GM19467 (cell line): Measurements from ENCODE around the gene TNK2.

Experiments used
- ATAC-seq: cut with Tn5 transposase; IDR thresholded peaks from one replicate; pipeline ENCODE4 v1.9.1; 2021; ENCODE audit warnings: mild to moderate bottlenecking, moderate library complexity; ENCODE audit not compliant: unreplicated experiment

Gene TNK2

DNA sequence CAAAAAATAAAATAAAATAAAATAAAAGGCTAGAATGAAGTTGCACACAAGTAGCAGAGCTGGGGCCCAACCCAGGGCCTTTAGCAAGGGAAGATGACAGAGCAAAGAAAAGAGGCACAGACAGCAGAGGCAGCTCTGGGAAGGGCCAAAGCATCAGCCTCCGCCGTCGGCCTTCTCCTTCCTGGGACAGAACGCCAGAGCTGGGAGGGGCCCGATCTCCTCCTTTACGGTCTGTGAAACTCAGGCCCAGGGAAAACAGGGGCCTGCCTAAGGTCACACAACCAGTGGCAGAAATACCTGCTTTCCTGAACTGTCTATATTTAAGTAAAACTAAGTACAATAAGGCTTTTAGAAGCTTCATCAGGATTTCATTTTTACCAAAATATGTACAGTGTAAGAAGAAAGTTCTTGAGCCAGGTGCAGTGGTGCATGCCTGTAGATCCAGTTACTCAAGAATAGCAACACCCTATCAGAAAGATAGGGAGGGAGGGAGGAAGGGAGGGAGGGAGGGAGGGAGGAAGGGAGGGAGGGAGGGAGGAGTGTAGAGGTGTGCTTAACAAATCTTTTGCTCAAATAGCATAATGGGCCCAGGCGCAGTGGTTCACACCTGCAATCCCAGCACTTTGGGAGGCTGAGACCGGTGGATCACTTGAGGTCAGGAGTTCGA is 53.6 kb downstream of the TNK2 start:
- ATAC-seq, result no peak

DNA sequence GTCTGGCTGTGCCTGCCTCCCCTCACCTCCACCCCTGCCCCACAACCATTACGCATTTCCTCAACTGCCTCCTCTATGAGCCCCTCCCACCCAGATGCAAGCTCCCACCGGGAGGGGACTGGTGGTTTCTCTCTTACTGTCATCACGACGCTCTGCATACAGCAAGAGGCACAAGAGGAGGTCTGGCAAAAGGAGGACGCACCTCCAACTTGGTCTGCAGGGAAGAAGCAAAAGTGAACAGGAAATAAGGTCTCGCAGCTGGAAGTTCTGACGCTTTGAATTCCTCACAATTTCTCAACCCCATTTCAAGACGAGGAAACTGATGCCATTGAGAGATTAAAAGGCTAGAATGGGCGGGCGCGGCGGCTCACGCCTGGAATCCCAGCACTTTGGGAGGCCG is 54.4 kb downstream of the TNK2 start:
- no peak for ATAC-seq

DNA sequence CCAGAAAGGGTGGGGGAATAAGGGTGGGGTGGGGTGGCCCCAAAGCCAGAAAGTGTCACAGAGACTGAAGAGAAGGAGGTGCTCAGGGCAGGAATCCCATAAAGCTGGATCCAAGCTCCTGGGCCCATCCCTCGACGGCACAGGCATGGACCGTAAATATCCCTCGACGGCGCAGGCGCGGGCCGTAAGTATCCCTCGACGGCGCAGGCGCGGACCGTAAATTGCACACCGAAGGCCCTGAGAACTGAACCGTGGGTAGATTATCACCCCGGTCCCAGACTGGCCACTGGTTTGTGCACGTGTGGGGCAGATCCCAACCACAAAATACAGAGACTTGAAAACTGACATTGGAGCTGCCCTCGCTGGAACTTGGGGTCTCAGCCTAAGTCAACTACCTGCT is 55.3 kb downstream of the TNK2 start:
- no peak for ATAC-seq

DNA sequence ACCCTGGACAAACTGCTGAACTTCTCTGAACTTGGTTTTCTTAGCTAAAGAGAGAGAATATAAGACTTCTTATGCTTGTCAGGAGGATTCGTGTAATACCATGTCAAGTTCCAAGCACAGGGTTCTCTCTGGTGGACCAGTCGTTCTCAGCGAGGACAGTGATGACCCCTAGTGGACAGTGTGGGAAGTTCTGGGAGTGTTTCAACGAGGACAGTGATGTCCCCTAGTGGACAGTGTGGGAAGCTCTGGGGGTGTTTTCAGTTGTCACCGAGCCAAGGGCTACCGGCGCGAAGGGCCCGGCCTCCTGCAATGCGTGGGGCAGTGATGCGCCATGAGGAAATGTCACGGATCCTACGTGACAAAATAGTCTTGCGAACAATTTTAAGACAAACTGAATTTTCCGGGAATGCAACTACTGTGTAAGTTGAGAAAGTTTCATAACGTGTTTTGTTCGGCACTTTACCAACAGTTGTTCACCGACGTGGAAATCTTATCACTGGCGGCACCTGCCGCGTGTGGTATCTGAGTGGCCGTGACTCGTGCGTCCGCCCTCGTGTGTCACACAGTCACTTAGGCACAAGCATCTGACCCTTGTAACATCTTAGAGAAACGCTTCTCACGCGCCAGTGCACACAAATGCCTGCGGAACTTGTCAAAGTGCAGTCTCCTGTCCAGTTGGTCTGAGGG is 57.4 kb downstream of the TNK2 start:
- ATAC-seq, result peak; percentile 89

DNA sequence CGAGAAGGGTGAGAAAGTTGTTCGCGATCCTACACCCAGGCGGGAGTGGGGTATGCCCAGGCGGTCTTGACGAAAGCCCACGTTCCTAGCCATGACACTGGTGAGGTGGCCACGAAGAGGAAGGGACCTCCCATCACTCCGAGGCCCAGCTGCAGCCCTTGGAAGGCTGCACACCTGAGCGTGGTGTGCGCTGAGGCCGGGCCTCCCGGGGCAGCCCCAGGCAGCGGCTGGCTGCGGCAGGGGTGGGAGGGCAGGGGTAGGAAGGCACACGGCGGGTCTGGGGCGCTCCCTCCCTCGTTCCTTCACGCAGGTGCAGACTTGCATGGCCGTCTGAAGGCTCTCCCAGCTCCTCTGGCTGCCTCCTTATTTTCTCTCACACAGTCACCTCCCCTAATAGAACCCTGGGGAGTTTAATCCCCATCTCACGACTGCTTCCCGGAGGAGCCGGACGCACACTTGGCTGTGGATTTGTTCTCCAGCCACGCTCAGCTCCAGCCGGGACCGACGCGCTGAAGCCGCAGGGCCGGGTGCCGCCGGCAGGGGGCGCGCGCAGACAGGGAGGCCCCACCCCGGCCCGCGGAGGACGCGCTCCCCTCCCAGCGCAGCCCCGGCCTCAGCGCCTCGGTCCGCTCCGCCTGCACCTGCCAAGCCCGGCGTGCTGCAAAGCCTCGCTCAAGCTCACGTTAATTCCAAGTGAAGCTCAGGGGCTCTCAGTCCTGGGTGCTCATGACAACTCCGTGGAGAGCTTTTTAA is 58.9 kb downstream of the TNK2 start:
- no peak for ATAC-seq

DNA sequence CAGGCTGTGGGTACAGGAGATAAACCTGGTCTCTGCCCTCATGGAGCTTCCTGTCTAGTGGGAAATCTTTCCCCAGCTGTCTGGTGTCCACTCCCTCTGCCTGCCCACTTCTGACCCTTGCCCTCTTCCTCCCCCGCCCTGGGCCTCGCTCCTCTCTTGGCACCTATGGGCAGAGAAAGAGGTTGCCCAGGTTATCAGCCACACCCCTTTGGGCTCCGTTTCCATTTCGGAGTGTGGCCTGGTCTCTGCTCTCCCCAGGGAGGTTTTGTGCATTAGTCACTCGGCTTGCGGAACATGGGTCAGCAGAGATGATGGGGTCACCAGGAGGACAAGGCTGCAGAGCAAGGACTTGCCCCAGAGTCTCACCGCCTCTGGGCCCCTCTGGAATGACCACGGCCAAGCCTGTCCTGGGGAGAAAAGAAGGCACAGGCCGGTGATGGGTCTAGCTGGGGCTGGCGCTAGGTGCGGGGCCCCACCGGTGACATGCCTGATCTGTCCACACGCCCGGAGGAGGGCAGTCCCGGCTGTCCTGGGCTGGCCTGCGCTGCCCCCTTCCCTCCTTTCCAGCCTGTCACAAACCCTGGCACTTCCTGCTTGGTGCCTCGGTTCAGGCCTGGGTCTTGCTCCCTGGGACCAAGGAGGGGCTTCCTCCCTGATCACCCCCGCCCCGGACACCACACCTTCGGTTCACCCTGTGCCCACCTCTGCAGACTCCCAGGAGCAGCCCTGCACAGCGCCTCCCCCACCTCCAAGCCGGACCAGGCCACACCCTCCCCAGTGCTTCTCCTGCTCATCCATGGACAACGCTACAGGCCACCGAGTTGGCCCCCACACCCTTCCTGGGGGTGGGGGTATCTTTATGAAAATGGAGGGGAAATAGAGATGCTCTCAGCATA is 61.0 kb downstream of the TNK2 start:
- no peak for ATAC-seq

DNA sequence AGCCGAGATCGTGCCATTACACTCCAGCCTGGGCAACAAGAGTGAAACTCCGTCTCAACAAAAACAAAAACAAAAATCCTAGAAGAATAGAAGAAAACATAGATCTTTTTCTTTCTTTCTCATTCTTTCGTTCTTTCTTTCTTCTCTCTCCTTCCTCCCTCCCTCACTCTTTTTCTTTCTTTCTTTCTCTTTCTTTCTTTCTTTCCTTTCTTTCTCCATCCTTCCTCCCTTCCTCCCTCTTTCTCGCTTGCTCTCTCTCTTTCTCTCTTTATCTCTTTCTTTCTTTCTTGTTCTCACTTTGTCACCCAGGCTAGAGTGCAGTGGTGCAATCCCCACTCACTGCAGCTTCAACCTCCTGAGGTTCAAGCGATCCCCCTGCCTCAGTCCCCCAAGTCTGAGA is 62.9 kb downstream of the TNK2 start:
- no peak for ATAC-seq

DNA sequence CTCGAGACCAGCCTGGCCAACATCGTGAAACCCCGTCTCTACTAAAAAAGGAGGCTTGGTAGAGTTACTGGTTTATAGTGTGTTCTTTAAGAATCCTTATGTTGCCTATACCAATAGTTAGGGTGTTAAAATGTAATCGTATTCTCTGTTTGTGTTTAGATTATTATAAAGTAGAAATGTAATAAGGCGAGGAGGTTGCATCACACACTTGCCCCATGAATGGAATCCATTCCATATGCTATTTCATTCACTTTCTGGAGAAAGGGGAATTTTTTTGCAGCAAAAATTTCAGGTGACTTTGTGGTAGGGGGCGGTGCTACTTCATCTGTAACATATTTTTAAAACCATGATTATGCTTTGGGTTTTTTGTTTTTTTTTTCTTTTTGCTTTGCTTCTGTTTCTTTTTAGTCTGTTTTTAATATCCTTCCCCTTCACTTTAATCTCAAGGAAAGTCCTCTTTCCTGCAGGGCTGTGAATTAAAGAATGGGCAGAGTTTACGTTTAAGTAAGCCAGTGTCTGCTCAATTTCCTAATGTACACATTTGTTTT is 63.6 kb downstream of the TNK2 start:
- no peak for ATAC-seq

DNA sequence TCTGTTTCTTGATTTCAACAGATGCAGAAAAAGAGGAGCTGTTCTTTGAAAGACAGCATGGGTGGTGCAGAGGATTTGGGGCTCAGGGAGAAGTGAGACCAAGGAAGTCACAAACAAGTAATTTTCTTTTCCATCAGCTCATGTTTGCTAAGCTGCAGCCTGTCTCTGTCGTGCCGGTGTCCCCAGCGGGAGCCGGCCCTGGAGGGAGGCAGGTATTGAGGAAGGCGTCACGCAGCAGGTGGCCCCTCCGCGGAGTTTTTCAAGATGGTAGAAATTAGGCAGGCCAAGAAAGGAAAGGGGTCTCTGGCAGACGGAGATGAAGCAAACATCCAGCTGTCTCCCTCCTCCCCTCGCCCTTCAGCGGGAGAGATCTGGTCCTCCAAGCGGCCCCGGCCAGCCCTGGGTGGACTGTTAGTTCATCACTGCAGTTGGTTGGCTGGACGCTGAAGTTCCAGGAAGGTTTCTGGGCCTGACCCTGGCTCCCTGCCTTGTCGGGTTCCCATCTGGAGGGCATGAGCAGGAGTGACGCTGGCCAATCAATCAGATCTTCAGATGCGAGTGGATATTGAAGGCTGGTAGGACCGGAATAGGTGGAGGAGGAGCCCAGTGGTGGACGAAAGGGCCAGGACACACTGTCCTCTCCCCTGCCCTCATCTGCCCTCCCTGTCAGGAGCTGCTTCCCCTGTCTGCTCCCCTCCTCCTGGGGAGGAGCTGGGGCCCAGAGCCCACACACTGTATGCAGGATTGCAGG is 68.9 kb downstream of the TNK2 start:
- ATAC-seq, result no peak

DNA sequence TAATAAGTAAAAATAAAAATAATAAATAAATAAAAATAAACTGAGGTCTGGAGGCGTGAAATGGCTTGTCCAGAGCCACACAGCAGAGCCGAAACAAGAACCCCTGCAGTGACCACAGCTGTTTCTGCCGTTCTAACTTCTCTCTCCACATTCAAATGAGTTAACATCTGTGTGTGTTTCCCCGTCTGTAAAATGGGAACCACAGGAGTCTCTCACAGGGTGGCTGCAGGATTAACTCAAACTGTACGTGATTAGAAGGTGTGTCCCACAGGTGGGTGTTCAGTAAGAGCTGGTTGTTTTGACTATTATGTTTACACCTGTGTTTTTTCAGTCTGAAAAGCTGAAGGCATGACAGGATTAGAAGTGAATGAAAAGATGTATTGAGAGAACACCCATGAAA is 69.6 kb downstream of the TNK2 start:
- no peak for ATAC-seq

DNA sequence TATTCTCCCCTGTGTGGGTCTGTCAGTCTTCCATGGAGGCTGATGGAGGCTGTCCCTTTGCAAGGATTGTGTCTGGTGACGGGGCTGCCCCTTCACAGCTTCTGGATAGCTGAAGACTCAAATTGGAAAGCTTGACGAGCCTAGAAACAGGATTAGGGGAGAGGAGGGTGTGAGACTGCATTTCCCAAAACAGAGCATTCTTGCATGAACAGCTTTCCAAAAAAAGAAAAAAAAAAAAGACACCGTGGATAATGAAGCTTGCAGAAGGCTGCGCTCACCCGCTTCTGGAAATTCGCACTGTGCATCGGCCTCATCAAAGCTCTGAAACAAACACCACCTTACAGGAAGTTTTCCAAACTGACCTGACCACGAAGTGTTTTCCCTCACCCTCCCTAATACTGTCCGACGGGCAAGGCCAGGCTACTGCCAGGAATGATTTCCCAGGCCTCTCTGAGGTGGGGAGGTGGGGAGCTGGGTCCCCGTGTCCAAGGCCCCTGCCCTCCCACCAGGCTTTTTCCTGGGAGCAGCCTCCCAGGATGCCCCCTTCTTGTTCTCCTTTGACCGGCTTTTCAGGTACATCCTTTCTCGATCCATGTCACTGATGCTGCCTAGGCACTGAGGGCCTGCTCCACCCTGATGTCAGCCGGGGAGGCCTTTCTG is 71.7 kb downstream of the TNK2 start:
- ATAC-seq, result no peak

DNA sequence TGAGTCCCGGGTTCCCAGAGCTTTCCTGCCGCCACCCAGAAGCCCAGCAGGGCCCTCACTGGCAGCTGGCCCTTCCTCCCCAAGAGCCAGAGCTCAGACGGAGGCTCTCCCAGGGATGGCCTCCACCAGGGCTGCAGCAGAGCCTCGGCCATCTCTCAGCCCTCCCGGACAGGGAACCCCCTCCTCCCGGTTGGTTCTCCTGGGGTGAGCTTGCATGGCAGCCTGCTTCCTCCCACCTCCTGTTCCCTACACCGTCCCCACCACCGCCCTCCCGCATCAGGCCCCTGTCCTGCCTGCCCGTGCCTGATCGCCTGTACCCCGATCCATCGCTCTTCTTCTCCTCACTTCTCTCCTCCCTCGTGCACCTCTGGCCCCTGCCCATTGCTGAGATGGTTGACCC is 72.6 kb downstream of the TNK2 start:
- no peak for ATAC-seq

DNA sequence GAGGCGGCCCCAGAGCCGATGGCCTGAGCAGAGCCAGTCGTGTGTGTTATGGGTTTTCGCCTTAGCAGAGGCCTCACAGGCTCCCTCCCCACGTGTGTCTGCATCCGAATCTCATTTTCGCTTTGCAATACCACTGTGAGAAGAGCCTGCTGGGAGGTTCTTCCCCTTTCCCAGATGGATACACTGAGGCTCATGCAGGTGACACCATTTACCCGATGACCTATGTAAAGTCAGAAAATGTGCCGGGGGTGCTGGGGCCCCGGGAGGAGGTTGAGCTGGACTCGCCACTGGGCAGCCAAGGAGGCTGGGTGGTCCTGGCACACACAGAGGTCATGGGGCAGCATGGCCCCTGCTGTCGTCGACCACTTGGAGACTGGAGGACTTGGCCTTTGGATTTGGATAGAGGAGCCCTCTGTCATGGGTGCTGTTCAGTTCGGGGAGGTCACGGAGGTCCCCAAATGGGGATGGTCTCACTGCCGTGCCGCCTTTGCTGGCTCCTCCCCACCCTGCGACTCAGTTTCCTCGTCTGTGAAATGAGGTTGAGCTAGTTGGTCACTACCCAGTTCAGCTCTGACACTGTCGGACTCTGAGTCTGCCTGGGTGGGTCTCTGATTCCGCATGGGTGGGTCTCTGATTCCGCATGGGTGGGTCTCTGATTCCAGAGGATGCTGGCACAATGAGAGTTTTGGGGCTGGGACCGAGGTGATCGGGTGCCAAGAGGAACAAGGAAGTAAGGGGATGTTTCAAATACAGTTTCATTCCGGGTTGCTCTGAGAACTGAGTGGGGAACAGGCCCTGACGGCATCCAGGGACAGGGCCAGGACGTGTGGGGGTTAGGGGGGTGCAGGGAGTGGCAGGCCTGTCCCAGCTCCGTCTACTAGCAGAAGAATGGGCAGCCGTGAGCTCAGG is 73.4 kb downstream of the TNK2 start:
- no peak for ATAC-seq

DNA sequence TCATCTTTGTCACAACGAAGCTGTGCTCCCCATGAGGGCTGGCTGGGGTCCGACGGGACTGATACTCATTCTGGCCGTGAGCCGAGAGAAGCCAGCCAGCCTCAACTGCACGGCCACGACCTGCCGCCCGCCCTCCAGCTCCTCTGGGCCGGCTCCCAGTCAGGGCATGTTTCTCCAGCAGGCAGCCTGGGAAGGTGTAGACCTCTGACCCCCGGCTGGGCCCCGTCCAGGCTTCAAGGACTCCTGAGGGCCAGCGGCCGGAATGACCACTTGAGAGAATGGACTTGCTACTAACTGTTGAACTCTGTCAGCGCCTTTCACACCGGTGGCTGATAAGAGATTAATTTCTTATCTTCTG is 78.5 kb downstream of the TNK2 start:
- no peak for ATAC-seq

DNA sequence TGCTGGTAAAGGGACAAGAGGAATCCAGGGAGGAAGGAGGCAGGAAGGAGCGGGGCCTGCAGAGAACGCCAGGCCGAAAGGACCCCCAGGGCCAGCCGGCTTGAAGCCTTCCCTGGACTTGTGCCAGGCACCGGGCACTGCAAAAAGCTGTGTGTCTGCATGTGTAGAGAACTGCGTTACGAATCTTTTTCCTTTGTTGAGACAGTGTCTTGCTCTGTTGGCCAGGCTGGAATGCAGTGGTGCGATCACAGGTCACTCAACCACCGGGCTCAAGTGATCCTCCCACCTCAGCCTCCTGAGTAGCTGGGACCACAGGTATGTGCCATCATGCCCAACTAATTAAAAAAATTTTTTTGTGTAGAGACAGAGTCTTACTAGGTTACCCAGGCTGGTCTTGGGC is 79.6 kb downstream of the TNK2 start:
- ATAC-seq, result no peak

DNA sequence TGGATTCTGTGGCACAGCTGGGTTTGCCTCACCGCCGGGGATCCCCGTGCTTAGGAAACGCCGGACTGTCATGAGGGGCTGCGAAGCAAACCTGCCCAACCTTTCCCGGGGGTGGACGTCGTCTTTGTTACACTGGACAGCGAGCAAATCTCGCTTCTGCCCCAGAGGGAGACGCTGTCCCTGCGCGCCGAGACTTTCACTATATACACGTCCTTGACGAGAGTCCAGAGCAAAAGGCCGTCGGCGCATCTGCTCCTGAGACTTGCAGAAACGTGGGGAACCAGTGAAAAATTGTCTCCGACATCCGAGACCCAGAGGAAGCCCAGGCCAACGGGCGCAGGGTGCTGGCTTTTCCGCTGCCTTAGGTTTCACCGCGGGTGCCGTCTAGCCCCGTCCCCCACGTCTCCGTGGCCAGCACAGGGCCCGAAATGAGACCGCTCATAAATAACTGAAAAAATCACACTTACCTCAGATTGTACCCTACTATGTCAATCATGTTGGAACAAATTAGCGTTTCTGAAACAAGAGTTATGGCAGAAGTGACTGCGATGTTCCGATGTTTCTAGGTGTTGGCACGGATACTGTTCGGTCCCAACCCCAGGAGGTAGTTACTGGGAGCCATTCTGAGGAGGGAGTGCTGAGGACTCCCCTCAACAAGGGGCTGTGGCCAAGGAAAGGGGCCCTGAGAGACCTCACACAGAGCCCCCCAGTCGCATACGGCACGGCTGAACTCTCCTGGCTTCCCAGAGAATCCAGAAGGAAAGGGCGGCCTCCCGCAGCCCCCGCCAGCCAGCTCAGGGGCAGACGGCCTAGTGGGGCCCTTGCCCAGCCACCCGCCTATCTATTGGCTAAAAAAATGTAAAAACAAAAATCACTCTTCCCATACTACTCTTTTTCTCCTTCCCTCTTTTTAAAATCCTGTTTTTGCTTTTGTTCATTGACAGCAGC is 82.2 kb downstream of the TNK2 start:
- ATAC-seq, result no peak

DNA sequence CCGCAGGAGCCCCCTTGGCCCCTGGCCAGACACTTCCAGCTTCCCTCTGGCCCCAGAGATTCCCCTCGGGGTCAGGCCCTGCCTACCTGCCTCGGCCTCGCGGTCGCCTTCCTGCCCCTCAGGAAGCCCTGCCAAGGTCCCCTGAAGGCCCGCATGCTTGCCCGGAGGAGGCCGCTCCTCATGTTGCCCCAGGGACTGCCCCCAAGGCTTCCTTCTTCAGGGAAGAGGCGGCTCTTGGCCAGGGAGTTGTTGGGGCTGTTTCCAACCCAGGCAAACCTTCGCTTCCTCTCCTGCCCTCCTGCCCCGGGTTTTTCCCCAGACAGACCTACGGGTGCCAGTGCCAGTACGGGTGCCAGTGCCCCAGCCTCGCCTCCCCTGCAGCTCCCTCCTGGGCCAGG is 83.2 kb downstream of the TNK2 start:
- ATAC-seq, result no peak
